ENCODE results near the gene SWI5.
"Not testable (repeated sequence)": the region's sequence is repeated elsewhere in the genome, so short reads cannot be mapped to it uniquely, and the experiment has no call there.

SWI5 gene

GRCh38 chr9:128276008-128276573 is at the start of gene SWI5:
Gene SWI5, plus strand, starts transcription at chr9:128276276.
- DNase-seq (ENCODE audit: low spot score) = peak; percentile 100

- DNase-seq (ENCODE audit: low spot score) = no peak
Measured at GRCh38 chr9:128226412-128226801, 49.7 kb upstream of the SWI5 start.

GRCh38 chr9:128230897-128231296 is 45.2 kb upstream of the SWI5 start:
- DNase-seq (ENCODE audit: low spot score) = not testable (repeated sequence)

GRCh38 chr9:128231638-128232527 is 44.2 kb upstream of the SWI5 start:
- DNase-seq (ENCODE audit: low spot score) = no peak

- DNase-seq (ENCODE audit: low spot score) = no peak
Measured at GRCh38 chr9:128232528-128233428, 43.3 kb upstream of the SWI5 start.

- no peak for DNase-seq (ENCODE audit: low spot score)
Measured at GRCh38 chr9:128233817-128234406, 42.2 kb upstream of the SWI5 start.

- no peak for DNase-seq (ENCODE audit: low spot score)
Measured at GRCh38 chr9:128242124-128242523, 34.0 kb upstream of the SWI5 start.

GRCh38 chr9:128242828-128243214 is 33.3 kb upstream of the SWI5 start:
- no peak for DNase-seq (ENCODE audit: low spot score)

GRCh38 chr9:128243215-128244018 is 32.7 kb upstream of the SWI5 start:
- no peak for DNase-seq (ENCODE audit: low spot score)

- DNase-seq (ENCODE audit: low spot score) = no peak
Measured at GRCh38 chr9:128244091-128244836, 31.8 kb upstream of the SWI5 start.

GRCh38 chr9:128244837-128245231 is 31.2 kb upstream of the SWI5 start:
- DNase-seq (ENCODE audit: low spot score) = peak; percentile 80

- no peak for DNase-seq (ENCODE audit: low spot score)
Measured at GRCh38 chr9:128245421-128246151, 30.5 kb upstream of the SWI5 start.

- DNase-seq (ENCODE audit: low spot score) = no peak
Measured at GRCh38 chr9:128246471-128246870, 29.6 kb upstream of the SWI5 start.

GRCh38 chr9:128247226-128247803 is 28.8 kb upstream of the SWI5 start:
- DNase-seq (ENCODE audit: low spot score) = no peak

GRCh38 chr9:128249558-128249907 is 26.5 kb upstream of the SWI5 start:
- DNase-seq (ENCODE audit: low spot score) = no peak

- DNase-seq (ENCODE audit: low spot score) = peak; percentile 98
Measured at GRCh38 chr9:128249908-128250838, 25.9 kb upstream of the SWI5 start.

GRCh38 chr9:128250839-128251731 is 25.0 kb upstream of the SWI5 start:
- DNase-seq (ENCODE audit: low spot score) = no peak

- DNase-seq (ENCODE audit: low spot score) = no peak
Measured at GRCh38 chr9:128251732-128252100, 24.4 kb upstream of the SWI5 start.

All from ecto neural progenitor cell (in vitro differentiated cells).